PC-3 (cell line): ENCODE results near the gene TXNRD1.

ENCODE experiments used
- CTCF ChIP-seq: fragments of 300-600 bp; sonication (generic); conservative IDR thresholded peaks from 2 replicates; pipeline ENCODE4 v1.5.1; 2017; ENCODE audit warnings: antibody characterized with exemption, low read depth, mild to moderate bottlenecking, low read length
- EZH2phosphoT487 ChIP-seq: fragments of 300-600 bp; sonication (generic); IDR thresholded peaks from 2 replicates; pipeline ENCODE4 v1.6.1; 2018; ENCODE audit warnings: mild to moderate bottlenecking, antibody characterized with exemption, low read length, borderline replicate concordance

- TF ChIP-seq EZH2phosphoT487, result no peak
- no peak for TF ChIP-seq CTCF
Observed at GRCh38 chr12:104378427-104378826, 162.8 kb downstream of the TXNRD1 start.
